ENCODE measurements around the gene ARHGAP19. TPM values are rescaled to one million over a fixed set of nuclear protein-coding genes. Genes with fewer than 3 reads are reported as not detected.

ARHGAP19 gene
- total and polyA plus RNA-seq, 2 donors: 6.0 to 21.3 TPM

DNA sequence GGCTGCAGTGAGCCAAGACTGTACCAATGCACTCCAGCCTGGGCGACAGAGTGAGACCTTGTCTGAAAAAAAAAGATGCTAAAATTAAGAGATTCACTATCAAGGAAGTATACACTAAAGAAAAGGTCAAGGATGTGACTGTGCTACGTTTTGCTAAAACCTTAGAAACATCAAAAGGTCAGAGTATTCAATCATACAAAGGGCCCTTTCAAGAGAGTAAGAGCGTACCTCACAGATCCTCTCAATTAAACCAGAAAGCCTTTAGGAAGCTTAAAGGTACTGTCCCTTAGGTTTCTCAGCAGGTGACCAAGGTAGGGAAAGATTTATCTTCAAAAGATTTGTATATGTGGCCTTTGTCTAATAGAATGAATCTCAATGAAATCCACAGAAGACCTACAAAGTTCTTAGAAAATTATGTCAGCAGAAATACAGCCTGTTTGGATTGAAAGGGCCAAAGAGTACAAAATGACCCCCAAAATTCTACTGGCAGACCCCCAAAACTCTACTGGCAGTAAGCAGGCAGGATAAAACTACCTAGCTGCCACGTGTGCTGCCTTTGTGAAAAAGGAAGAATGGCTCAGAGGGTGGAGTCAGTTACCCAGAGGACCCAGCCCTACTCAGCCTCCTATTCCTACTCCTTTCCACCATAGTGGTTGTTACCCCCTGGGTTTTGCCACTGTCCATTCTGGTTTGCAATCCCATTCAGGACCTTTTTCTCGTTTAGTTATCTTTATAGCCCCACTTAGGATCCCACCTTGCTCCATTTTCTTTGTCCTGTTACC is 36.7 kb downstream of the ARHGAP19 start:
- H3K27ac ChIP-seq (ENCODE audit: low read depth): no peak overlapping the region
- H3K4me3 ChIP-seq (ENCODE audit: low read depth, low read length): no peak overlapping the region
- H3K36me3 ChIP-seq (ENCODE audit: insufficient read depth): no peaks in the 10 kb centered on the region
- WGBS: 73% methylated on average over 5 of the region's 5 CpGs
- no peak for DNase-seq (ENCODE audit: extremely low spot score)
- H3K4me1 ChIP-seq (ENCODE audit: insufficient read depth): no peaks in the 10 kb centered on the region

DNA sequence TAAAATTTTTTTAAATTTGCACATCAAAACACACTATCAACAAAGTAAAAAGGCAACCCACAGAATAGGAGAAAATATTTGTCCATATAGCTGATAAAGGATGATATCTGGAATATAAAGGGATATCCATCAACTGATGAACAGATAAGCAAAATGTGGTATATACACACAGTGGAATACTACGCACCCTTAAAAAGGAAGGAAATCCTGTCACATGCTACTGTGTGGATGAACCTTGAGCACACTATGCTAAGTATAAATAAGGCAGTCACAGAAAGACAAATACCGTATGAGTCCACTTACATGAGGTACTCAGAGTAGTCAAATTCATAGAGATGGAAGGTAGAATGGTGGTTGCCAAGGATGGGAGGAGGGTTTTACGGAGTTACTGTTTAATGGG is 37.7 kb downstream of the ARHGAP19 start:
- no peak overlapping the region for H3K4me3 ChIP-seq (ENCODE audit: low read depth, low read length)
- H3K4me1 ChIP-seq (ENCODE audit: insufficient read depth): no peaks in the 10 kb centered on the region
- H3K27ac ChIP-seq (ENCODE audit: low read depth): no peak overlapping the region
- DNase-seq (ENCODE audit: extremely low spot score): no peak
- WGBS: 99% methylated on average over 3 of the region's 3 CpGs
- no peaks in the 10 kb centered on the region for H3K36me3 ChIP-seq (ENCODE audit: insufficient read depth)

DNA sequence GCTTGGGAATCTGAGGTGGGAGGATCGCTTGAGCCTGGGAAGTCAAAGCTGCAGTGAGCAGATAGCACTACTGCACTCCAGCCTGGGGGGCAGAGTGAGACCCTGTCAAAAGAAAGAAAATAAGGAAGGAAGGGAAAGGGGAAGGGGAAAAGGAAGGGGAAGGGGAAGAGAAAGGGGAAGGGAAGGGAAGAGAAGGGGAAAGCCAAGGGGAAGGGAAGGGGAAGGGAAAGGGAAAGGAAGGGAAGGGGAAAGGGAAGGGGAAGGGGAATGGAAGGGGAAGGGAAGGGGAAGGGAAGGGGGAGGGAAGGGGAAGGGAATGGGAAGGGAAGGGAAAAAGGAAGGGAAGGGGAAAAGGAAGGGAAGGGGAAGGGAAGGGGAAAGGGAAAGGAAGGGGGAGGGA is 41.5 kb downstream of the ARHGAP19 start:
- H3K27ac ChIP-seq (ENCODE audit: low read depth): no peak overlapping the region
- no peaks in the 10 kb centered on the region for H3K36me3 ChIP-seq (ENCODE audit: insufficient read depth)
- no peak overlapping the region for H3K4me3 ChIP-seq (ENCODE audit: low read depth, low read length)
- no peaks in the 10 kb centered on the region for H3K4me1 ChIP-seq (ENCODE audit: insufficient read depth)
- DNase-seq (ENCODE audit: extremely low spot score): no peak
- 100% methylated on average over 1 of the region's 1 CpG for WGBS

DNA sequence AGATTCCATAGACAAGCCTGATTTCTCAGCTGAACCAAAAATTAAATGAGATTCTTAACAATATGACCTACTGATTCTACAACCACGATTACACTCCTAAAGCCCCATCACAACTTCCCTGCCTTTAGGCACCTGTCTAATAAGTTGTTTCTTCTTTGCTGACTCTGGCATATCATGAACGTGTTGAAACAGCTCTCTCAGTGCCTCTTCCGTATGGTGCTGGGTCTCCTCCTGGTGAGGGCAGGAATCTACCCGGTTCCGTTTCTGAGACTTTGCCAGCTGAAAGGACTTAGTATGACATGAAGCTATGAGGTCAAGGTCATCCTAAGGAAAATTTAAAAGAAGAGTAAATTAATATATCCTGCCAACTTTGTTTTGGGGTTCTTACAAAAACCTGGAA is 48.6 kb downstream of the ARHGAP19 start:
- Histone ChIP-seq H3K36me3 (ENCODE audit: insufficient read depth) (peaks cover 3% of the 10 kb centered on the region), H3K4me3 (ENCODE audit: low read depth, low read length) (no peak overlapping the region), H3K27ac (ENCODE audit: low read depth) (no peak overlapping the region), H3K4me1 (ENCODE audit: insufficient read depth) (no peaks in the 10 kb centered on the region)
- 80% methylated on average over 5 of the region's 5 CpGs for WGBS
- no peak for DNase-seq (ENCODE audit: extremely low spot score)

DNA sequence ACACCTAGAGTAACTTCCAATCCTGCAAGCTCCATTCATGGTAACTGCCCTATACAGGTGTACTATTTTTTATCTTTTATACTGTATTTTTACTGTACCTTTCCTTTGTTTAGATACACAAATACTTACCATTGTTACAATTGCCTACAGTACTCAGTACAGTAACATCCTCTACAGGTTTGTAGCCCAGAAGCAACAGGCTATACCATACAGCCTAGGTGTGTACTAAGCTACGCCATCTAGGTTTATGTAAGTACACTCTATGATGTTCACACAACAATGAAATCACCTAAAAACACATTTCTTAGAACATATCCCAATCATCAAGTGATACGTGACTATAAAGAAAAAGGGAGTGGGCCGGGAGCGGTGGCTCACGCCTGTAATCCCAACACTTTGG is 53.6 kb downstream of the ARHGAP19 start:
- 98% methylated on average over 5 of the region's 5 CpGs for WGBS
- Histone ChIP-seq H3K36me3 (ENCODE audit: insufficient read depth) (peaks cover 3% of the 10 kb centered on the region), H3K27ac (ENCODE audit: low read depth) (no peak overlapping the region), H3K4me1 (ENCODE audit: insufficient read depth) (no peaks in the 10 kb centered on the region), H3K4me3 (ENCODE audit: low read depth, low read length) (no peak overlapping the region)
- no peak for DNase-seq (ENCODE audit: extremely low spot score)

DNA sequence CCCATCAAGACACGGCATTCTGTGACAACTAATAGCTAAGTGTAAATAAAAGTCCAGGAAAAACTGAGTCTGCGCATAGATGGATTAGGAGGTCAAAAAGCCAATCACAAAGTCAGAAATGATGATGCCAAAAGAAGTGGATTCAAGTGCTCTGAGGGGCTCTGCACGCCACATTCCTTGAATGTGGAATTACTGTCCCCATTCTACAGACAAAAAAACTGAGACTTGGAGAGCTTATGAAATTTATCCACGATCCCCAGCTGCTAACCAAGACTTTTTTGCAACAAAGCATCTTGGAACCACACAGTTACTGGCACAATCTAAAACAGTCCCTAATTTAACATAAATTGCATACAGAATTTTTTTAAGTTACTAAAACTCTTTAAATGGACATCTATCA is 57.1 kb downstream of the ARHGAP19 start:
- Histone ChIP-seq H3K4me3 (ENCODE audit: low read depth, low read length) (no peak overlapping the region), H3K36me3 (ENCODE audit: insufficient read depth) (peaks cover 4% of the 10 kb centered on the region), H3K4me1 (ENCODE audit: insufficient read depth) (no peaks in the 10 kb centered on the region), H3K27ac (ENCODE audit: low read depth) (no peak overlapping the region)
- no peak for DNase-seq (ENCODE audit: extremely low spot score)
- 96% methylated on average over 4 of the region's 4 CpGs for WGBS

DNA sequence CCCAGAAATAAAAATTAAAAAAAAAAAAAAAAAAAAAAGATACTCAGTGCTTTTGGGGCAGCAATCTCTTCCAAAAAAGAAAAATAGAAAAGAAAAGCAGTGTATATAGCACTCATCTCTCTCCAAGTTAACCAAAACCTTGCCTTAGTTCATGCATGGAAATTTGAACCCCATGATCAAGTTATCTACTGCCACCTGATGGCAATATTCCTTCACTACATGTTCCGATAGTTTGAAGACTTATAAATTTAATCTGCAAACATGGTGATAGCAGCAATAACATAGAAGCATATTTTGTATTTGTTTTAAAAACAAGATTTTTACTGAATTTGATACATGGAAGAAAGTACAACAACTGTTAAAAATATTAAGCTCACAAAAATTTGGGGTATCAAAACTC is 58.0 kb downstream of the ARHGAP19 start:
- no peak overlapping the region for H3K27ac ChIP-seq (ENCODE audit: low read depth)
- no peak overlapping the region for H3K4me3 ChIP-seq (ENCODE audit: low read depth, low read length)
- DNase-seq (ENCODE audit: extremely low spot score): no peak
- peaks cover 7% of the 10 kb centered on the region for H3K36me3 ChIP-seq (ENCODE audit: insufficient read depth)
- no peaks in the 10 kb centered on the region for H3K4me1 ChIP-seq (ENCODE audit: insufficient read depth)
- 48% methylated on average over 1 of the region's 1 CpG for WGBS

DNA sequence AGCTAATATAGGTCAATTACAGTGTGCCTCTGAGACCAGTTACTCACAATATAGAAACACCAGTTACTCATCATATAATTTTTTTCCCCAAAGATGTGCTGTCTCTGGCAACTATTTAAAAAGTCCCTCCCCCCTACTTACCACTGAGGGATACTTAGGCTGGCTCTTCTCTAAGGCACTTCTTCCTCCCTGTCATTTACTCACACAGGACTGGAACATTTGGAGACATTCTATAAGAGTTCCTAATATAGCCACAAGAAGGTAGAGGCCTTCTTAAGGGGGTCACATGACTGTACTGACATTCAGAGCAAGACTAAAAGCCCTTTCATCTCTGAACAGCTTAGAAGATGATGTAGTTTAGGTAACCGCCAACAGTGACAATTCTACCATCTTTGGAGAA is 62.3 kb downstream of the ARHGAP19 start:
- Histone ChIP-seq H3K4me3 (ENCODE audit: low read depth, low read length) (no peak overlapping the region), H3K27ac (ENCODE audit: low read depth) (no peak overlapping the region), H3K36me3 (ENCODE audit: insufficient read depth) (peaks cover 6% of the 10 kb centered on the region), H3K4me1 (ENCODE audit: insufficient read depth) (no peaks in the 10 kb centered on the region)
- no peak for DNase-seq (ENCODE audit: extremely low spot score)
- 97% methylated on average over 1 of the region's 1 CpG for WGBS

DNA sequence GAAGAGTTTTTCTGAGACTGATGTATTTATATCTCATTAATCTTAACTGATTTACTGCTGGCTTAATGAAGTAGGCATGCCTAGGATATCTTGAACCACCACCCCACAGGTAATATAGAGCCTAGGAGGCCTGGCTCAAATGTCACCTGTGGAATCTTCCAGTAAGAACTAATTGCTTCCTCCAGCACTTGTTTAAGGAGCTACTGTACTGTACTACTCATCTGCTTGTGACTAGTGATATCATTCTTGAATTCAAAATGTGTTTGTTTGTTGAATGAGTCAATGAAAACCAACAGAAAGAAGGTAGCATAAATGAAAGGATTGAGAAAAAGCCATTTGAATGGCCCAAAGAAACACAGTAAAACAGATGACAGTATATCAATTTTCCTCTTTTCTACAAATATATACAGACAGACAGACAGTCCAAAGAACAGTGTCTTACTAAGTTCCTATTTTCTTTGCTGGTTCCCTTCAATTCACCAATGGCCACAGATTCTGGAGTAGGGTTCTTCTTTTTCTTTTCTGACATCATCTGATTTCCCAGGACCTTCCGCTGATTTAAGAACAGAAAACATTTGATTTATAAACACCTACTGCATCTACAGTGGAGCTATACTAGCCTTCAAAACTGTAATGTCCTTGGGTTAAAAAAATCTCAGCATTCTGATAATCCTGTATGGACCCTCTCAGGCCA is 63.0 kb downstream of the ARHGAP19 start:
- H3K27ac ChIP-seq (ENCODE audit: low read depth): no peak overlapping the region
- H3K4me3 ChIP-seq (ENCODE audit: low read depth, low read length): no peak overlapping the region
- H3K4me1 ChIP-seq (ENCODE audit: insufficient read depth): no peaks in the 10 kb centered on the region
- DNase-seq (ENCODE audit: extremely low spot score): no peak
- H3K36me3 ChIP-seq (ENCODE audit: insufficient read depth): peaks cover 6% of the 10 kb centered on the region
- WGBS: 97% methylated on average over 1 of the region's 1 CpG

DNA sequence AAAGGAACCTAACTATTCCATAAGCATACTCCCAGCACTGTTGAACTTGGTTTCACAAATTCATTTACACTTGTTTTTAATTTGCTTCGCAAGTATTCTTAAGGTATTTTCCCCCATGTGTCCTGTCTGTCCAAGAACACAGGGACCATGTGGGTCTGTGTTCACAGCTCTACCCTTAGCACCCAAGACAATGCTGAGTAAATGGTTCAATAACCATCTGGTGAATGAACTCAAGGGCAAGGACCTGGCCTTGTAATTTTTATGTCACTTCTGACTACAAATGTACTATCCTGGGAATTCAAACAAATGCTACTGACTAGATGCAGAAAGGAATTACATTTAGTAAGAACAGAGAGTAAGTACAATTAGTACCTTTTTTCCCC is 63.7 kb downstream of the ARHGAP19 start:
- no peak for DNase-seq (ENCODE audit: extremely low spot score)
- Histone ChIP-seq H3K4me3 (ENCODE audit: low read depth, low read length) (no peak overlapping the region), H3K36me3 (ENCODE audit: insufficient read depth) (peaks cover 6% of the 10 kb centered on the region), H3K4me1 (ENCODE audit: insufficient read depth) (no peaks in the 10 kb centered on the region), H3K27ac (ENCODE audit: low read depth) (no peak overlapping the region)
- WGBS: 99% methylated on average over 1 of the region's 1 CpG

DNA sequence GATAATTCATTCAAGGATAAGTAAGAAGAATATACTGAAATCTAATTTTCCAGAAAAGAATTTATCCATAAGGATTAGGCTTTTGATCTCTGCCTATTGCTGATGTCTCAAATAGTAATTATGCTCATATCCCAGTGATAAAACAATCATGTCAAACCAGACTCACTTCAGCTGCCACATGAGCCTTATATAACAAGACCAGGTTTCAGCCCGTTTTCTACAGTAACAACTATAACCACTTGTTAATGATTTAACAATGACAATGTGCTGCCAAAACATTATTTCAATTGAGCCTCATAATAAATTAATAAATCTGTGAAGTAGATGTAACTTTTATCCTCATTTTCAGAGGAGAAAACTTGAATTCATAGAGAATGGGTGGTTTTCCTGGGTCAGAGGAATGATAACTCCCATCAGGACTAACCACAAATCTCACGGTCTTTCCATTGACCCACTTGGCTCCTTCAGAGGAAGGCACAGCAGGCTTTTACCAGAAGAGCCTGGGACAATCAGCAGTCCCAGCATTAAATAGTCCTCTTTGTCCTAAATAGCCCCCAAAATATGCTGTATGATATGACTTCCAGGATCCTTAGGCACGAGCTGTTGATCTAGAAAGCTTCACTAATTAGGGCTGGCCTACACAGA is 64.2 kb downstream of the ARHGAP19 start:
- DNase-seq (ENCODE audit: extremely low spot score): no peak
- Histone ChIP-seq H3K4me3 (ENCODE audit: low read depth, low read length) (no peak overlapping the region), H3K36me3 (ENCODE audit: insufficient read depth) (peaks cover 6% of the 10 kb centered on the region), H3K27ac (ENCODE audit: low read depth) (no peak overlapping the region), H3K4me1 (ENCODE audit: insufficient read depth) (no peaks in the 10 kb centered on the region)
- 87% methylated on average over 3 of the region's 3 CpGs for WGBS

DNA sequence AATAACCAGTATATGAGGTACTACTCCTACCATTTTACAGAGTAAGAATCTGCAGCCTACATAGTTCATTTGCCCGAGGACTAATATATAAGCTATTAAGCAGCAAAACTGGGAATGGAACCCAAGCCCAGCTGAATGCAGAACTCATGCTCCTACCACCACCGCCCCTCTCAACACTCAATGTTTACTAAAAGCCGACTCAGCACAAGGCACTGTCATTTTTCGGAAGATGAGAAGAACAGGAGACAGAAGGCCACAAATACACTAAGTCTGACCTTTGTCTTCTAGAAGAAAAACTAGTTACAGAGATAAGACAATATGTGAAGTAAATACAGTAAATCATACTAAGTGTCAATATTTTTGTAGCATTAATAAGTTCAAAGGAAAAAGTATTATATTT is 66.0 kb downstream of the ARHGAP19 start:
- Histone ChIP-seq H3K27ac (ENCODE audit: low read depth) (no peak overlapping the region), H3K36me3 (ENCODE audit: insufficient read depth) (peaks cover 5% of the 10 kb centered on the region), H3K4me1 (ENCODE audit: insufficient read depth) (no peaks in the 10 kb centered on the region), H3K4me3 (ENCODE audit: low read depth, low read length) (no peak overlapping the region)
- no peak for DNase-seq (ENCODE audit: extremely low spot score)
- WGBS: 88% methylated on average over 4 of the region's 4 CpGs

DNA sequence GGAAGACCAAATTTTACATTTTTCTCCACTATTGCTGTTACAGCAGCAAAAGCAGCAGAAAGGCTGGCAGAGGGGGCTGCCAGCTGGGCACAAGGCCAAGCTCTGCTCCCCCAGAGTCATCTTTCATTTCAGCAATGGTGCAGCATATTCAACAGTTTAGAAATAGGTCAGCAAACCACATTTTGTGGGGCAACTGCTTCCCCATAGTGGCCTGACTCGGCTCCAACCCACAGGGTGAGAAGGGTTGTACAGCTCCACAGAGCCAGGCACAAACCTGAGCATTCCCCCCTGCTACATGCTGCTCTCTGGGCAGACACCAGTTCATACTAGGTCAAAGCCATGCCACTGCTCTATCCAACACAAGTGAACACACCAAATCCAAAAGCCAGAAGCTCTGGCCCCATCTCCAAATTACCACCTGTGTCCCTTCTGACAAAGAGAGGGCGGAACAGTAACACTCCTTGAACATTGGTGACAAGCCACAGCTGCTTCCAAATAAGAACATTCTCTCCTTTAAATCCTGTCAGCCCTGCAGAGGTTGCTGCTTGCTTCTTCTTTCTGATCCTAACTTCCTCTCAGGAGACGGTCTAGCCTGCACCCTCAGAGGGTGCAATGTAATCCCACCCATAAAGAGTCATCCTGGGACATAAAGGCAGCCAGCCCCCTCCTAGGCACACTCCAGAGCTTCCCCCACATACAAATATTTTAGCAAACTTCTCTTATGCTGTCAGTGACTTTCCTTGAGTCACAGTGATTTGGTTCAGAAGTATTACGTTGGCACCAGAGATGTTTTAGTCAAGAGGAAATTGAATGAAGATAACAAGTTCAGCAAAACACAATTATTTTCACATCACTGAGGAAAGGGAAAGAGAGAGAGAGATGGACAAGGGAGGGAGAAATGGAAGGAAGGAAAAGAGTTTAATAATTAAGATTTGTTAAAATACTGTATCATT is 67.7 kb downstream of the ARHGAP19 start:
- H3K36me3 ChIP-seq (ENCODE audit: insufficient read depth): peaks cover 3% of the 10 kb centered on the region
- DNase-seq (ENCODE audit: extremely low spot score): no peak
- H3K4me3 ChIP-seq (ENCODE audit: low read depth, low read length): no peak overlapping the region
- WGBS: 77% methylated on average over 4 of the region's 4 CpGs
- H3K27ac ChIP-seq (ENCODE audit: low read depth): no peak overlapping the region
- H3K4me1 ChIP-seq (ENCODE audit: insufficient read depth): no peaks in the 10 kb centered on the region

Data from urinary bladder (tissue), 4 donors.